Erythroblast (primary cell): ENCODE data around the gene CLIC6.

ENCODE experiments used
- GATA1 ChIP-seq: IDR thresholded peaks from 2 replicates; pipeline ENCODE4 v1.6.1; 2011; ENCODE audit warnings: low read depth, mild to moderate bottlenecking, control low read depth, low read length, moderate library complexity
- POLR2A ChIP-seq: IDR thresholded peaks from 2 replicates; pipeline ENCODE4 v1.6.1; 2011; ENCODE audit warnings: mild to moderate bottlenecking, low read length

DNA sequence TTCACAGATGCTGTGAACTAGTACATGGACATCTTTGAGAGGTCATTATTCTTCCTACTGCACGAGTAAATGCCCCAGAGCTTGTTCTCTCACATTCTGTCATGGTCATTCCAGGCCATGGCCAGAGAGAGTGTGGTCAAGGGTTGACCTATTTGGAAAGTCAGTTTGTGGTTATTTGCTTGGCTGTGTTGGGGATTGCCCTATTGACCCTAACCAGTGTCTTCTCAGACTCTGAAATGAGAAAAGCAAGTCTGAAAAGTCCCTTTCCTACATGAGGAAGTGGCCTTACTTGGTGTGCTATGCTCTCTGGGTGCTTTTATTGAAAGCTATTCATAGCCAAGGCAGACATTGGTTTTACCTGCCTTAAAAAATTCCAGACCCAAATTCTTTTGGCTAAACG, 26.6 kb downstream of the CLIC6 start:
- TF ChIP-seq POLR2A (no peak), GATA1 (no peak)
